GM19468 (cell line): ENCODE data around the gene MYORG.
"Not testable (repeated sequence)": the region's sequence is repeated elsewhere in the genome, so short reads cannot be mapped to it uniquely, and the experiment has no call there.

Source experiments
- ATAC-seq: cut with Tn5 transposase; IDR thresholded peaks from one replicate; pipeline ENCODE4 v1.9.1; 2021; ENCODE audit warnings: mild to moderate bottlenecking, moderate library complexity, moderate number of reproducible peaks; ENCODE audit not compliant: unreplicated experiment; ENCODE audit errors: extremely low read depth

Gene MYORG

DNA sequence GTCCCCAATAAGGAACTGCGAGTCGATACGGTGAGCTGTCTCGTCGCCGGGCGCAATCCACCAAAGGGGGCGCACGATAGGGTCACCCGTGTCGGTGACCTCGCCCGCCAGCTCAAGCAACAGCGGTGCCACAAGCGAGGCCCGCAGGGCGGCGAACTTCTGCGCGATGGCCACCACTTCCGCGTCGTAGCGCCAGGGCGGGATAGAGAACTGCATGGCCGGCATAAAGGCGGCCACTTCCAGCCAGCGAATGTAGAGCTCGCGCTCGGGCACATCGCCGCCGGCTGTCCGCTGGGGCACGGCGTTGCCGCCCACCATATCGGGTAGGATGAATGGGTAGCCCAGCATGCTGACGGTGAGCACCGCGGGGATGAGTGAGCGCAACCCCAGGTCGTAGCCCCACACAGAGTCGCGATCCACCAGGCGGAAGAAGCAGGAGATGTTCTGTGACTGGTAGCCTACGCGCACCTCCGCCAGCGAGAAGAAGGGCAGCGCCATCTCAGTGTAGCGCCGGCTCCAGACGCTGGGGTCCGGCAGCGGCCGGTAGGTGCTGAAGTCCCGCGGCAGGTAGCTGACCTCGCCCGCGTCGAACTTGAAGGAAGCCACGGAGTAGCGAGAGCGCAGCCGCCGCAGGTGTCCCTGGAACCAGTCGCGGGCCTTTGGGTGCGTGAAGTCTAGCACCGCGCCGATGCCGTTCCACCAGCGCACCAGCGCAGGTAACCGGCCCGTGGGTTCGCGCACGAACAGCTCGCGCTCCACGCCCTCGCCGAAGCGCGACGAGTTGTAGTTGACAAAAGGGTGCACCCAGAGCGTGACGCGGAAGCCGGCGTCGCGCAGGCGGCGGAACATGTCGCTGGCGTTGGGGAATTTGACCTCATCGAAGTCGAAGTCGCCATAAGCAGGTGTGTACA, 5.5 kb downstream of the MYORG start:
- ATAC-seq, result no peak

DNA sequence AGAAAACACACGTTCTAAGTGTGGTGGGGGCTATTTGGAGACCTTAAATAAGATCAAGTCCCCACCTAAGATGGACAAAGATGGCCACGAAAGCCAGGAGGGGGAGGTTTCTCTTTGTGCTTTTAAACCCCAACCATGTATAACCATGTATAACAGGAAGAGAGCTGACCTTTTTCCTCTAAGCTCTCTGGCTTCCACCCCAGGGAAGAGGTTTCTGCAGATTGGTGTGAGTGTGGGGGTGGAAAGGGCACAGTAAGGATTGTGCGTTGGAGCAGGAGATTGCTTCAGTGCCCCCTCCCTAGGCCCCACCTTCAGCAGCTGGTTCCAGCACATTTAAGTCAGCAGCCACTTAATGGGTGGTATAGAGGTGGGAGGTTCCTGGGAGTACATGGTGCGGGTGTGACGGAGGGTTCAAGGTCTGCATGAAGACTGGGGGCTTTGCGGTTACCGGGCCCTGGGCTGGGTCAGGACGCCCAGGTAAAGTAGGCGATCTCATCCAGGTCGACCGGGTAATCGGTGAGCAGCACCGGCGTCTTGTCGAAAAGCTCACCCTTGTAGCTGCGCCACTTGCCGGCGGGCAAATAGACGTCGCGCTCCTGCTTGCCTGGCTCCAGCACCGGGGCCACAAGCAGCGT, 6.2 kb downstream of the MYORG start:
- no peak for ATAC-seq

DNA sequence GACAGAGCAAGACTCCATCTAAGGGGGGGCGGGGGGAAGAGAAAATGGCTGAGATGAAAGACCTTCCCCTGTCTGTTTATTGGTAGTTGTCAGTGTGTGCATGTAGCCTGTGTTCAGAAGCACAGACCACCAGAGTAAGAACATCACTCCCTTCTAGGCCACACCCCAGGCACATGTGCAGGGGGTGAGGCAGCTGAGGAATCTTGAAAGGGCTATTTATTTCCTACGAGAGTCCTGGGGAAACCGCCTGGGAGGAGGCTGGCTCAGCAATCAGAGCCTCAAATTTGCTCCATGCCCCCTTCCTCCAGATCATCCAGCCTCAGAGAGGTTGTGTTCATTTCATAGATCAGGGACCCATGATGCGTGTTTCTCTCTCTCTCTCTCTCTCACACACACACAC, 7.1 kb downstream of the MYORG start:
- no peak for ATAC-seq

DNA sequence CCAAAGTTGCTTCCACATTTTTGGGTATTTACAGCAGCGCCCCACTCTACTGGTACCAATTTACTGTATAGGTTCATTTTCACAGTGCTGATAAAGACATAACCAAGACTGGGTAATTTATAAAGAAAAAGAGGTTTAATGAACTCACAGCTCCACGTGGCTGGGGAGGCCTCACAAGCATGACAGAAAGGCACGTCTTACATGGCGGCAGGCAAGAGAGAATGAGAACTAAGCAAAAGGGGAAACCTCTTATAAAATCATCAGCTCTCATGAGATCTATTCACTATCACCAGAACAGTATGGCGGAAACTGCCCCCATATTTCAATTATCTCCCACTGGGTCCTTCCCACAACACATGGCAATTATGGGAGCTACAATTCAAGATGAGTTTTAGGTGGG, 7.9 kb downstream of the MYORG start:
- not testable (repeated sequence) for ATAC-seq

DNA sequence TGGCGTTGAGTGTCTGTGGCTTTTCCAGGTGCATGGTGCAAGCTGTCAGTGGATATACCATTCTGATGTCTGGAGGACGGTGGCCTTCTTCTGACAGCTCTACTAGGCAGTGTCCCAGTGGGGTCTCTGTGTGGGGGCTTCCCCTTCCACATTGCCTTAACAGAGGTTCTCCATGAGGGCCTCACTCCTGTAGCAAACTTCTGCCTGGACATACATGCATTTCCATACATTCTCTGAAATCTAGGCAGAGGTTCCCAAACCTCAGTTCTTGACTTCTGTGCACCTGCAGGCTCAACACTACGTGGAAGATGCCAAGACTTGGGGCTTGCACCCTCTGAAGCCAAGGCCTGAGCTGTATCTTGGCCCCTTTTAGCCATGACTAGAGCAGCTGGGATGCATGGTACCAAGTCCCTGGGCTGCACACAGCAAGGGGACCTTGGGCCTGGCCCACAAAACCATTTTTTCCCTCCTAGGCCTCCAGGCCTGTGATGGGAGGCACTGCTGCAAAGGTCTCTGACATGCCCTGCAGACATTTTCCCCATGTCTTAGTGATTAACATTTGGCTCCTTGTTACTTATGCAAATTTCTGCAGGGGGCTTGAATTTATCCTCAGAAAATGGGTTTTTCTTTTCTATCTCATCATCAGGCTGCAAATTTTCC, 8.8 kb downstream of the MYORG start:
- not testable (repeated sequence) for ATAC-seq

DNA sequence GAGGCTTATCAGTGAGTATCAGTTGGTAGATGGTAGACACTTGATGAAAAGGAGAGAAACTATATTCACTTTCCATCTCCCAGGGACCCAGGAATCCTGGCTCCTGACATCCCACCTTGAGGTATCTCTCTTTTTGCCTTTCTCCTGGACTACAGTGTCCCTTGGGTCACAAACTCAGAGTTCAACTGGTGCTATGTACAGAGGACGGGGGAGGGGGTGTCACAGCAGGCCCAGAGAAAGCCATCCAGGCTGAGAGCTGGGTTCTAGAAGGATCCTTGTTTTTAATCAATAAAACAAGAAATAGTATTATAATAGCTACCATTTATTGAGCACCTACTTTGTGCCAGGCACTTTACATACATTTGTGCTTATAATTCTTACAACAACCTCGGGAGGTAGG, 10.3 kb downstream of the MYORG start:
- ATAC-seq, result no peak

DNA sequence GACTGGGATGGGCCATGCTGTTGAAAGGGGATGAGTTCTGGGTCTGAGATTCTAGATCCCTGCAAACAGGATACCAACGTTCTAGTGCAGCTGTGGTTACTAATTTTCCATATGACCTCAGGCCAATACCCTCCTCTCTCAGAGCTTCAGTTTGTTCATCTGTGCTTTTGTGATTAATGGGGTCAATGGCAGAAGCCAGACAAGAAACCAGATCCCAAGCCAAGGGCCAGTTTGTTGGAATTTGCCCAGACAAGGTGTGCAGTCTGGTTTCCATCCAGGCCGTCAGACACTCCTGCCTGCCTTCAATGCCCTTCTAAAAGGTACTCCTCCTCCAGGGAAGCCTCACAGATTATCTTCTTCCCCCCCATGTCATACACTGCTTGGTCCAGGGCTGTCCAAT, 11.4 kb downstream of the MYORG start:
- no peak for ATAC-seq

DNA sequence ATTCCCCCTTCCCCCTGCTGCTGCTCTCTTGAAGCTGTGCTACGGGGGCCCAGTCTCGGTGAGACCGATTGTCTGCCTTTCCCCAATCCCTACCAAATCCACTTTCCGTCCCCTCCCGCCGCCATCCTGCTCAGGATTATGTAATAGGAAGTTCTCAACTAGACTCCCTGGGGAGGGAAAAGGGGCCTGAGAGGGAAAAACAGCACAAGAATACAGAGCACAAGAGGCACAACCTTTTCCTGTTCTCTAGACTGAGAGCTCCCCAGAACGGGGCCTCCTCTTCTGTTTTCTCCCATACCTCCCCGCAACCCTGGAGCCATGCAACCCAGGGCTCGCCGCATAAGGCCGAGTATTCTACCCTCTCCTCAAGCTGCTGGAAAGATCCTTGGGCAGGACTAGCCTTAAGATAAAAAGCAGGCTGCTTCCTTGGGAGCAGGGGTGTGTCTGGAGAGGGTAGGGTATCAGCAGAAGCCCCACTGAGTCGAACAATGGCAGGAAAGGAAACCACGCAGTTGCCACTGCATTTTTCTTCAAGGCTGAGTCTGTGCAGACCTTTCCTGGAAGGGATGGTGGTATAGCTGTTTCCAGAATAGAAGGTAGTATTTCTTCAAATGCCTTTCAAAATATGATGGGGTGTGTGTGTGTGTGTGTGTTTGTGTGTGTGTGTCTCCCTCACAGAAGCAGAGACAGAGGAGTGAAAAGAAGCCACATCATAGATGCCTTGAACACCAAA, 12.9 kb downstream of the MYORG start:
- ATAC-seq, result no peak

DNA sequence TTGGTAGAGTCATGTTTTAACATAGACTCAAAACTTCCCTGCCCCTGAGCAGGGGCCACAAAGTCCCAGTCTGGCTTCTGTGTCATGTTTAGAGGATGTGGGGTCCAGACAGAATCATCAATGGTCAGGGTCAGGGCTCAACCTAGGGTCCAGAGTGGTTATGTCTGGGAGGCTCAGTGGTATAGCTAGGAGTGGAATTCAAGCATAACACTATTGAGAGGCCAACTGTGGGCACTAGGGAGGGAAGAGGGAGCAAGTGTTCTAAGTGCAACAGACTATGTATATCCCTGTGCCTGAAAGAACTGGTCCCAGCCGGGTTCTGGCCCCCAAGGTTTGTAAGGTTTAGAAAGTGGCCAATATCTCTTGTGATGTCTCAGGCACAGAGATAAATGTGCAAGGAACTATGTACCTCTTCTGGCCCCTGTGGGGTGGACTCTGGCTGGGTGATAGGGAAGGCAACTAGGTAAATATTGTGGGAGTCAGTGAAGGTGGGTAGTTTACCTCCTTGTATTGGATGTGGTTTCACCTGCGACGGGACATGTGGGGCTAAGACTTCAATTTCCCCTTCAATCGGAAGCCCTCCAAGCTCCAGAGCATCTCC, 14.0 kb downstream of the MYORG start:
- ATAC-seq, result no peak

DNA sequence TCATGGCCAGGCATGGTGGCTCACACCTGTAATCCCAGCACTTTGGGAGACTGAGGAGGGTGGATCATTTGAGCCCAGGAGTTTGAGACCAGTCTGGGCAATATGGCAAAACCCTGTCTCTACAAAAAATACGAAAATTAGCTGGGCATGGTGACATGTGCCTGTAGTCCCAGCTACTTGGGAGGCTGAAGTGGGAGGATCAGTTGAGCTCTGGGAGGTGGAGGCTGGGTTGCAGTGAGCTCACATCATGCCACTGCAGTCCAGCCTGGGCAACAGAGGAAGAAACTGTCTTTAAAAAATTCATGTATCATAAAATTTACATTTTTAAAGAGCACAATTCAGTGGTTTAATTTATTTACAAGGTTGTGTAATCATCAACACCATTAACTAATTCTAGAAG, 23.7 kb downstream of the MYORG start:
- not testable (repeated sequence) for ATAC-seq

DNA sequence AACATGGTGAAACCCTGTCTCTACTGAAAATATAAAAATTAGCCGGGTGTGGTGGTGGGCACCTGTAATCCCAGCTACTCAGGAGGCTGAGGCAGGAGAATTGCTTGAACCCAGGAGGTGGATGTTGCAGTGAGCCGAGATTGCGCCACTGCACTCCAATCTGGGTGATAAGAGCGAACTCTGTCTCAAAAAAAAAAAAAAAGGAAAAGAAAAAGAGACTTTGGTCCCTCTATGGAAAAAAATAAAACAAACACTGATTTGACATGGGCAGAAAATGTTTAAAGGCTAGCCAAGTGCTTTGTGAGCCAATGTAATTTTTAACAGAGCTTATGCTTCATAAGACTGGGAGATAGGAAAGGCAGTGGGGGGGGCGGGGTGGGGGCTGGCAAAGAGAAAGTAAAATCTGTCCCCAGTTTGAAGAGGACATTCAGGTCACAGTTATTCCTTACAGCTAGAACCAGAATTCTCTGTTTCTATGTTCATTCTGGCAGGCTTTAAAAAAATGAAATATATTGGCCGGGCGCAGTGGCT, 24.5 kb downstream of the MYORG start:
- not testable (repeated sequence) for ATAC-seq

DNA sequence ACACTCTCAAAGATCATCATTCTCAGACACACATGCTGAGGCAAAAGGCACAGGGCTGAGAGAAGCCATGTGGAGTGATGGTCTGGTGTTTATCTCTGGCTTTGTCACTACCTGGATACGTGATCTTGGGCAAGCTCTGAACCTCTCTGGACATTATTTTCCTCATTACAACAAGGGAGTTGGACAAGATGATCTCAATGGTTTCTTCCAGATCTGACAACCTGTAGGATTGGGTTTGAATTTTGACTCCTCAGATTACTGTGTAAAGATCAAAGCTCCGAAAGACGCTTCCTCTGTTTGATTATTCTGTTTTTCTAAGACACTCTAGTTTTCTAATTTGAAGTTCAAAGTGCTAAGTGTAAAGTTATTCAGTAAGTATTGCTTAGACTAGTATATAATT, 27.4 kb downstream of the MYORG start:
- no peak for ATAC-seq

DNA sequence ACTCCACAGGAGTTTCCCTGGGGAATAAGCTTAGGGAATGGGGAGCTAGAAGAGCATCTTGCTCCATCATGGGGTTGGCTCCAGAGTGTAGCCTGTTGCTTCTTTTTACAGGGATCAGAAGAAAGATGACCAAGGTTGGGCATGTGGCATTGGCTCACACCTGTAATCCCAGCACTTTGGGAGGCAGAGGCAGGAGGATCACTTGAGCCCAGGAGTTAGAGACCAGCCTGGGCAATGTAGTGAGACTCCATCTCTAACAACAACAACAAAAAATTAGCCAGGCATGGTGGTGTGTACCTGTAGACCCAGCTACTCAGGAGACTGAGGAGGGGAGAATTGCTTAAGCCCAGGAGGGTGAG, 28.9 kb downstream of the MYORG start:
- no peak for ATAC-seq

DNA sequence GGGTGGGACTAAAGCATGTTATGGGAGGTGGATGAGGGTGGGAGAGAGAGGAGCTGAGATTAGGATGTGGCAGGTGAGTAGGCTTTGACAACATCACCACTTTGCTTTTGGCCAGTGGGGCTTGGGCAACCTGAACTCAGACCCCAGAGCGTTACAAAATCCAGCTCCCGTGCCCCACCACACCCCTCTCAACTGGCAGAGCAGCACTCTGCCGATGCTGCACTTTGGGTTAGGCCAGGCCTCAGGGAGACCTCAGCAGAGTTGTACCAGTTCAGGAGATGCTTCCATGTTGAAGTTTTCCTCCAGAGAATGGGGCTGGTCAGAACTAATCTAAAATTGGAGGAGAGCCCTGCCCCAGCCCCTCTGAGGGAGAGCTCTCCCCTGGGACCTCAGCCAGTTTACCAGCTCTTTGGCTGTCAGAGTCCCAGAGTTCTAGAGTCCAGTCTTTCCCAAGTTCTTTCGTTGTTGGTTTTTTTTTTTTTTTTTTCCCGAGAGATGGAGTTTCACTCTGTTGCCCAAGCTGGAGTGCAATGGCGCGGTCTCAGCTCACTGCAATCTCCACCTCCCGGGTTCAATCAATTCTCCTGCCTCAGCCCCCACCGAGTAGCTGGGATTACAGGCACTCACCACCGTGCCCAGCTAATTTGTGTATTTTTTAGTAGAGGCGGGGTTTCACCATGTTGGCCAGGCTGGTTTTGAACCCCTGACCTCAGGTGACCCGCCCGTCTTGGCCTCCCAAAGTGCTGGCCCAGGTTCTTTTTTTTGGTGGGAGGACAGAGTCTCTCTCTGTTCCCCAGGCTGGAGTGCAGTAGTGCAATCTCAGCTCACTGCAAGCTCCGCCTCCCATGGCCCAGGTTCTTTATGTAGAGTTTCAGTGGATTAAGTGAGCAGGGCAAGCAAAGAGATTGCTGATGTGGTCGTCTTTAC, 29.6 kb downstream of the MYORG start:
- ATAC-seq, result no peak

DNA sequence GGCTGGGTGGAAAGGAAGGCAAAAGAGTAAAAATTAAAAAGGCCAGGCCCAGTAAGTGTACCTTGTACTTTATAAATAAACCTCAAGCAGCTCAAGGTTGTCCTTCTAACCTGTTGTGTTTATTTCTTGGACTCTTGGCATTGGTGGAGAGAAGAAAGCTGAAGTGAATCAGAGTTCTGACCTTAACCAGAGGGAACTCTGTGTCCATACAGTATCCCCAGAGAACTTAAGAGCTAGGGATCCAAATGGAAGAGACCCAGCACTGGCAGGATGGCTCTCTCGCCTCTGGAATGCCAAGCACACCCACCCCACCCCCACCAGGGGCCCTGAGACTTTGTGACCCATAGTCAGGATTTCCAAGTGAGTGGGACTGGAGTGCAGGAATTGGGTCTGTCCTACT, 33.1 kb downstream of the MYORG start:
- ATAC-seq, result no peak

DNA sequence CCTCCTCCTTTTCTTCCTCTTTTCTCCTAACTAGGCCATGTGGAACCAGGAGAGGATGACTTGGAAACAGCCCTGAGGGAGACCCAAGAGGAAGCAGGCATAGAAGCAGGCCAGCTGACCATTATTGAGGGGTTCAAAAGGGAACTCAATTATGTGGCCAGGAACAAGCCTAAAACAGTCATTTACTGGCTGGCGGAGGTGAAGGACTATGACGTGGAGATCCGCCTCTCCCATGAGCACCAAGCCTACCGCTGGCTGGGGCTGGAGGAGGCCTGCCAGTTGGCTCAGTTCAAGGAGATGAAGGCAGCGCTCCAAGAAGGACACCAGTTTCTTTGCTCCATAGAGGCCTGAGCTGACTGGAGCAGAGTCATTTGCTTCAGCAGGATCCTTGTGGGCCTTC, 33.6 kb downstream of the MYORG start:
- no peak for ATAC-seq

DNA sequence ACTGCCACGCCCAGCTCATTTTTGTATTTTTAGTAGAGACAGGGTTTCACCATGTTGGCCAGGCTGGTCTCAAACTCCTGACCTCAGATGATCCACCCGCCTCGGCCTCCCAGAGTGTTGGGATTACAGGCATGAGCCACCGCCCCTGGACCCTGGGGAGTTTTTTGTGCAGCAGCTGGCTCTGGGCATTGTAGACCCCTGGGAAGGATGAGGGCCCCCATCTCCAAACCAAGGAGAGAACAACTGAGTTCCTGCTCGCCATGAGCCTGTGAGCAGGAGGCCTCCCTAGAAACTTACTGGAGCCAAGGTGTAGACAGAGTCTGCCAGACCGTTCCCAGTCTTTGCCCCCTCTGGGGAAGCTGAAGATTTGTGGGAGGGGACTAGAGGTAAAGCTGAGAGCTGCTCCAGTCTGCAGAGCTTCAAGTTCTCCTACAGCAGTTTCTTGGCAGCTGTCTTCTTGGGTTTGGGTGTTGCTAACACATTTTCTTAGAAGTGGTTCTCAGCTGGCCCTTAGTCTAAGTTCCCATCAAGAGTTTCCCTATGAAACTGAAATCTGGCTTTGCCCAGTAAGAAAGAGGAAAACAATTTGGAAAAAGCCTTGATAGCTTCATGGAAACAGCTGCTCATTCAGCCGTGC, 34.9 kb downstream of the MYORG start:
- no peak for ATAC-seq

DNA sequence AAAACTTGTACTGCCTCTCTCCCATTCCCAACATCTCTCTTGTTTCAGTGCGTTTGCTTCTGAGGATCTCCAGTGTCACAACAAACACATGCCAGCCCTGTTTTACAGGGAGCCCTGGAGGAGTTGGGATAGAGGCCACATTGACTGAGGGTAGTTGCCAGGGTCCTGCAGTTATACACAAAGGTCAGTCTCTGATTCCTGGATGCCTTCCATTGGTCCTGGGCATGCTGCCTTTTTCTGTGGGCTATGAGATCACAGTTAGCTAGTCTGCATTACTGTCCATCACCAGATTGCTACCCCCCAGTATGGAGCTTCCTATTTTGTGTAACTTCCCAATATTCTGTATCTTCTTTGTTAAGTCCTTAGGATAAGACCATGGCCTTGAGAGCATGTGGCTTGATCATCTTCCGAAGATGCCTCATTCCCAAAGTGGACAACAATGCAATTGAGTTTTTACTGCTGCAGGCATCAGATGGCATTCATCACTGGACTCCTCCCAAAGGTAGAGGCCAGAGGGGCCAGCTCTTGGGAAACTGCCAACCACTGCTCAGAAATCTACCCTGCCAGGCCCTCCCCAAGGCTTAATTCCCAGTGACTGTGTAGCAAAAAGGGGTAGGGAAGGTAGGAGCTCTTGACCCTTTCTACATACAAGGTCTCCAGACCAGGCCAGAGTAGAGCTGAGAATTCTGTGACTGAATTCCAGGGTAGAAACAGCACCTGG, 37.9 kb downstream of the MYORG start:
- ATAC-seq, result no peak
